IMR-90 (cell line): ENCODE data around the gene PLXNA4. TPM values are rescaled to one million over a fixed set of nuclear protein-coding genes. Genes with fewer than 3 reads are reported as not detected.

Experiments
- ATAC-seq: fragments of 200-7000 bp; cut with Tn5 transposase; 2 replicates; pipeline ENCODE4 v1.9.1; 2020; ENCODE audit warnings: low read depth, mild to moderate bottlenecking, moderate library complexity
- BruUV-seq: library from RNA; stranded (reverse); fragments of 400-500 nt; replicated peaks from 2 replicates; lab custom pipeline; 2021; lab: Mats Ljungman, UMichigan
- CTCF ChIA-PET: fragments of 300-600 bp; formaldehyde crosslinking; extraction: SDS; loops from one replicate; lab custom pipeline; 2021; ENCODE audit warnings: antibody characterized with exemption; lab: Yijun Ruan, JAX
- POLR2A ChIA-PET: fragments of 300-600 bp; sonication (Branson Sonifier 250); formaldehyde crosslinking; loops from one replicate; lab custom pipeline; 2022; ENCODE audit warnings: antibody characterized with exemption; ENCODE audit not compliant: unreplicated experiment; lab: Charles Lee
- DNase-seq: peaks from one replicate; pipeline ENCODE4 v3.0.0; 2013
- H2AFZ ChIP-seq: replicated peaks from 2 replicates; pipeline ENCODE3; 2013; ENCODE audit warnings: low read length, mild to moderate bottlenecking; ENCODE audit not compliant: poor library complexity
- H2AK5ac ChIP-seq: 2 replicates; pipeline ENCODE4 v1.6.1; 2013; ENCODE audit warnings: low read depth, low read length, inconsistent platforms
- H2AK9ac ChIP-seq: replicated peaks from 2 replicates; pipeline ENCODE3; 2013; ENCODE audit warnings: mild to moderate bottlenecking, low read depth, low read length, moderate library complexity; ENCODE audit not compliant: poor library complexity
- H2BK120ac ChIP-seq: 2 replicates; pipeline ENCODE4 v1.6.1; 2013; ENCODE audit warnings: low read depth, low read length, inconsistent platforms
- H2BK15ac ChIP-seq: 3 replicates; pipeline ENCODE4 v1.6.1; 2013; ENCODE audit warnings: low read depth, low read length, inconsistent platforms
- H2BK20ac ChIP-seq: 2 replicates; pipeline ENCODE4 v1.6.1; 2013; ENCODE audit warnings: low read depth, mild to moderate bottlenecking, inconsistent platforms, low read length, moderate library complexity
- H2BK5ac ChIP-seq: 2 replicates; pipeline ENCODE4 v1.6.1; 2013; ENCODE audit warnings: mild to moderate bottlenecking, low read depth, low read length, inconsistent platforms; ENCODE audit not compliant: poor library complexity, severe bottlenecking
- H3K14ac ChIP-seq: replicated peaks from 2 replicates; pipeline ENCODE4 v1.6.1; 2013; ENCODE audit warnings: low read depth, low read length, inconsistent platforms
- H3K18ac ChIP-seq: 2 replicates; pipeline ENCODE4 v1.6.1; 2013; ENCODE audit warnings: low read depth, low read length, control low read depth
- H3K23ac ChIP-seq: 2 replicates; pipeline ENCODE4 v1.6.1; 2013; ENCODE audit warnings: low read depth, low read length, inconsistent platforms
- H3K27ac ChIP-seq: 2 replicates; pipeline ENCODE4 v1.5.1; 2013; ENCODE audit warnings: mild to moderate bottlenecking, control low read depth, low read length; ENCODE audit not compliant: insufficient read depth
- H3K27me3 ChIP-seq: 2 replicates; pipeline ENCODE4 v1.6.1; 2013; ENCODE audit warnings: low read length; ENCODE audit not compliant: control insufficient read depth, insufficient read depth
- H3K36me3 ChIP-seq: 2 replicates; pipeline ENCODE4 v1.6.1; 2013; ENCODE audit warnings: low read length, mixed read lengths; ENCODE audit not compliant: control insufficient read depth, insufficient read depth
- H3K4ac ChIP-seq: 2 replicates; pipeline ENCODE4 v1.6.1; 2013; ENCODE audit warnings: low read depth, low read length, inconsistent platforms
- H3K4me1 ChIP-seq: 2 replicates; pipeline ENCODE4 v1.6.1; 2013; ENCODE audit warnings: low read length, mixed read lengths; ENCODE audit not compliant: control insufficient read depth, insufficient read depth
- H3K4me2 ChIP-seq: 2 replicates; pipeline ENCODE4 v1.6.1; 2013; ENCODE audit warnings: low read depth, mild to moderate bottlenecking, control low read depth, low read length, moderate library complexity
- H3K4me3 ChIP-seq: 2 replicates; pipeline ENCODE4 v1.5.1; 2013; ENCODE audit warnings: low read depth, mild to moderate bottlenecking, control low read depth, low read length, moderate library complexity; ENCODE audit not compliant: insufficient read depth
- H3K56ac ChIP-seq: 2 replicates; pipeline ENCODE4 v1.6.1; 2013; ENCODE audit warnings: low read length, inconsistent platforms; ENCODE audit not compliant: insufficient read depth; ENCODE audit errors: extremely low read depth
- H3K79me1 ChIP-seq, 2 experiments: 2 replicates each; pipeline ENCODE4 v1.6.1; 2013; ENCODE audit warnings: low read length in 2 of 2, inconsistent platforms in 1 of 2, low read depth in 1 of 2
- H3K9ac ChIP-seq: 2 replicates; pipeline ENCODE4 v1.6.1; 2013; ENCODE audit warnings: low read depth, low read length, control low read depth
- H3K9me1 ChIP-seq: 2 replicates; pipeline ENCODE4 v1.6.1; 2013; ENCODE audit warnings: low read length, inconsistent platforms; ENCODE audit not compliant: insufficient read depth
- H3K9me3 ChIP-seq: 2 replicates; pipeline ENCODE4 v1.6.1; 2013; ENCODE audit warnings: low read length; ENCODE audit not compliant: control insufficient read depth, insufficient read depth
- H4K20me1 ChIP-seq: 2 replicates; pipeline ENCODE4 v1.6.1; 2013; ENCODE audit warnings: low read length, inconsistent platforms; ENCODE audit not compliant: insufficient read depth
- H4K5ac ChIP-seq: 2 replicates; pipeline ENCODE4 v1.6.1; 2013; ENCODE audit warnings: mild to moderate bottlenecking, low read depth, low read length, control low read depth
- H4K8ac ChIP-seq, 2 experiments: 2 replicates each; pipeline ENCODE4 v1.6.1; 2013; ENCODE audit warnings: low read depth in 2 of 2, low read length in 2 of 2, control low read depth in 1 of 2, inconsistent platforms in 1 of 2
- H4K91ac ChIP-seq: 2 replicates; pipeline ENCODE4 v1.6.1; 2013; ENCODE audit warnings: low read depth, low read length, inconsistent platforms; ENCODE audit not compliant: insufficient read depth
- MAZ ChIP-seq: IDR thresholded peaks from 2 replicates; pipeline ENCODE4 v1.6.1; 2012; ENCODE audit warnings: low read depth, mild to moderate bottlenecking, low read length, improper control_type of control experiment, moderate library complexity, borderline replicate concordance
- NFE2L2 ChIP-seq: fragments of 150-350 bp; IDR thresholded peaks from 2 replicates; pipeline ENCODE4 v1.6.1; 2016; ENCODE audit warnings: low read depth, mild to moderate bottlenecking, low read length
- SMC3 ChIP-seq: fragments of 150-350 bp; IDR thresholded peaks from 2 replicates; pipeline ENCODE4 v1.6.1; 2016; ENCODE audit warnings: low read depth, mild to moderate bottlenecking, antibody characterized with exemption, low read length, moderate library complexity
- WGBS, 2 experiments: methylation state at CpG; one replicate each; pipeline versions ENCODE4 v1.1.5 to v1.1.7; 2013; ENCODE audit warnings: missing lambda C conversion rate in 2 of 2; ENCODE audit not compliant: insufficient read length in 1 of 2; ENCODE audit errors: extremely low coverage in 2 of 2; 5-methylcytosine and 5-hydroxymethylcytosine counted together
- dilution Hi-C: fragments of 300-500 bp; cut with HindIII; formaldehyde crosslinking; loops from one replicate; pipeline ENCODE4 v1.14.3; 2018; ENCODE audit warnings: low sequenced_read_pairs; ENCODE audit not compliant: unreplicated experiment
- in situ Hi-C: fragments of 300-500 bp; cut with MboI; formaldehyde crosslinking; loops from 3 replicates; pipeline ENCODE4 v1.14.3; 2019; ENCODE audit warnings: low sequenced_read_pairs, inconsistent platforms, mixed read lengths
- intact Hi-C: fragments of 100-400 bp; cut with micrococcal nuclease; formaldehyde crosslinking; loops from 2 replicates; pipeline ENCODE4 v1.10.0; 2022
- polyA plus RNA-seq, 3 experiments: library from polyadenylated mRNA; depleted of rRNA; stranded (reverse); fragments of >200 nt; gene quantifications; 2 replicates each; pipeline ENCODE4 v1.2.3, GENCODE V29; 2012; ENCODE audit warnings: low replicate concordance in 1 of 3
- total RNA-seq: library from RNA; depleted of rRNA; stranded (reverse); fragments of >200 nt; gene quantifications from 2 replicates; pipeline ENCODE4 v1.2.3, GENCODE V29; 2012
- TF ChIP-seq, protein P1 (sequence below): fragments of 150-350 bp; IDR thresholded peaks from 2 replicates; pipeline ENCODE4 v1.6.1; 2016; ENCODE audit warnings: low read depth, mild to moderate bottlenecking, low read length, moderate library complexity, borderline replicate concordance

PLXNA4 gene
- total and polyA plus RNA-seq, 2 of the 4 experiments (the other 2 are of a cell fraction) = under 0.01 TPM

DNA sequence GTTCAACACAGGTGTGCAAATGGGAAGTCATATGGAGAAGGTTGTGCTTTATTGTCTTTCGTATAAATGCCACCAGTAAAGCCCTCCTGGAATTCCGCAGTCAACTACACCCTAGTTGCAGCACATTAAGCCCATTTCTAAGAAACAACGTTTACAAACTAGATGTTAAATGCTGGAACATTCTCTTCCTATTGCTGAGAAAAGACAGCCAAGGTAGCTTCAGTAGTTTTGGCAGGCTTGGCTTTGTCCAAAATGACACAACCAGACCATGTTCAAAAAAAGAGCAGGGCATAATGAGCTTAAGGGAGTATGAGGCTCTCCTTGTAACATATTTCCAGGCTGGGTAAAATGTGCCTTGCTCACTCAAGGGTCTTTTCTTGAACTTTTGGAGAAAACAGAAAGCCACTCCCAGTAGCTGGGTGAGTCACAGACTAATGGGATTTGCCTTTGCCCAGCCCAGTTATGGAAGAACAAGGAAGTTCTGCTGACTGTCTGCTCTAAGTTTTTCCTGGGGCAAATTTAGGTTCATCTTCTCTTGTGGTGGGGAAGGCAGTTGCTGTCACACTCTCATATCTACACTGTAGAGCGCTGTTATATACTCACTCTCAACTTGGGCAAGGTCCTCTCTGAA, 238.7 kb downstream of the PLXNA4 start:
- H3K27me3 ChIP-seq = no peaks in the 10 kb centered on the region
- no peak overlapping the region for H2AK5ac ChIP-seq
- H4K8ac ChIP-seq = no peak overlapping the region
- CTCF ChIA-PET = no interaction called here
- ATAC-seq (no peak), DNase-seq (no peak)
- H2BK15ac ChIP-seq = no peak overlapping the region
- intact Hi-C loops (no loop called here), dilution Hi-C loops (no loop called here), in situ Hi-C loops (no loop called here)
- no peak overlapping the region for H3K14ac ChIP-seq
- H3K4me1 ChIP-seq = no peaks in the 10 kb centered on the region
- POLR2A ChIA-PET = no interaction called here
- H3K9ac ChIP-seq = no peak overlapping the region
- no peaks in the 10 kb centered on the region for H3K9me1 ChIP-seq
- no peak overlapping the region for H4K5ac ChIP-seq
- no peak overlapping the region for H2BK5ac ChIP-seq
- H3K27ac ChIP-seq = no peak overlapping the region
- H3K79me1 ChIP-seq = no peaks in the 10 kb centered on the region
- H2AFZ ChIP-seq = no peak overlapping the region
- no peak overlapping the region for H2BK20ac ChIP-seq
- no peak overlapping the region for H3K23ac ChIP-seq
- no peaks in the 10 kb centered on the region for H3K36me3 ChIP-seq
- TF ChIP-seq NFE2L2 (no peak), SMC3 (no peak), MAZ (no peak)
- TF ChIP-seq, protein P1, sequence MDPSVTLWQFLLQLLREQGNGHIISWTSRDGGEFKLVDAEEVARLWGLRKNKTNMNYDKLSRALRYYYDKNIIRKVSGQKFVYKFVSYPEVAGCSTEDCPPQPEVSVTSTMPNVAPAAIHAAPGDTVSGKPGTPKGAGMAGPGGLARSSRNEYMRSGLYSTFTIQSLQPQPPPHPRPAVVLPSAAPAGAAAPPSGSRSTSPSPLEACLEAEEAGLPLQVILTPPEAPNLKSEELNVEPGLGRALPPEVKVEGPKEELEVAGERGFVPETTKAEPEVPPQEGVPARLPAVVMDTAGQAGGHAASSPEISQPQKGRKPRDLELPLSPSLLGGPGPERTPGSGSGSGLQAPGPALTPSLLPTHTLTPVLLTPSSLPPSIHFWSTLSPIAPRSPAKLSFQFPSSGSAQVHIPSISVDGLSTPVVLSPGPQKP = no peak
- no TSS peak for BruUV-seq
- WGBS, 2 experiments = no CpG with 5 or more reads among the region's 4 CpGs
- H3K4ac ChIP-seq = no peak overlapping the region
- H3K9me3 ChIP-seq = no peaks in the 10 kb centered on the region
- H2BK120ac ChIP-seq = no peak overlapping the region
- no peak overlapping the region for H3K4me2 ChIP-seq
- H2AK9ac ChIP-seq = no peak overlapping the region
- no peaks in the 10 kb centered on the region for H4K20me1 ChIP-seq
- no peak overlapping the region for H3K4me3 ChIP-seq
- no peak overlapping the region for H4K91ac ChIP-seq
- H3K56ac ChIP-seq = no peak overlapping the region
- no peak overlapping the region for H3K18ac ChIP-seq
